Nephron (organoid): Measurements from ENCODE around the gene SAP30L.

Experiments
- H3K27ac Mint-ChIP-seq, 3 experiments: 2 replicates each; pipeline ENCODE4 v1.8.0; 2020; ENCODE audit warnings: mixed read lengths in 3 of 3, mild to moderate bottlenecking in 2 of 3, moderate library complexity in 1 of 3
- H3K27me3 Mint-ChIP-seq: 2 replicates; pipeline ENCODE4 v1.8.0; 2021; ENCODE audit warnings: low read depth, mild to moderate bottlenecking, moderate library complexity, mixed read lengths
- H3K36me3 Mint-ChIP-seq: 2 replicates; pipeline ENCODE4 v1.8.0; 2020; ENCODE audit warnings: low read depth, mixed read lengths
- H3K4me1 Mint-ChIP-seq: 2 replicates; pipeline ENCODE4 v1.8.0; 2020; ENCODE audit warnings: mixed read lengths
- H3K4me3 Mint-ChIP-seq, 3 experiments: 2 replicates each; pipeline ENCODE4 v1.8.0; 2020; ENCODE audit warnings: mild to moderate bottlenecking in 3 of 3, mixed read lengths in 3 of 3, moderate library complexity in 2 of 3
- H3K9me3 Mint-ChIP-seq: 2 replicates; pipeline ENCODE4 v1.8.0; 2020; ENCODE audit warnings: mixed read lengths
- TF ChIP-seq, protein P1 (sequence below), 3 experiments: fragments of 200-600 bp; sonication (generic); IDR thresholded peaks; one replicate each; pipeline ENCODE4 v1.5.0; 2021; ENCODE audit warnings: antibody characterized with exemption in 3 of 3; ENCODE audit not compliant: unreplicated experiment in 3 of 3

SAP30L gene

DNA sequence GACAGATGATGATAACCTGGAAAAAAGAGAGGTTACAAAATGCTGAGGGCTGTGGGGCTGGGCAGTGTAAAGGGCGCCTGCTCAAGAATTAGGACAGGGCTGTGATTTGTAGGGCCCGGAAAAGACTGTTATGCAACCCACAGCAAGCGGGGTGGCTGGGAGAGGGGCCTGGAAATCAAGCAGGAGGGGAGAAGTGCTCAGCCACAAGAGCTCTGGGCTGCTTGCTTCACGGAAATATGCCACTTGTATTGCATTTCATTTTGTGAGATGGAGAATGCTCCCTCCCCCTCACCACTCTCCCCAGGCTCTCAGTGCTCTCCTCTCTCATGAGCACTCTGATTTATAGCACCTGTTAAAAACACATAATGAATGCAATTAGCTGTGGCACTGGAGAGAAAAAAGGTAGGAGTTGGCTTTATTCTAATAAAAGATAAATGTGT, 40.6 kb downstream of the SAP30L start:
- no peak overlapping the region for H3K4me3 Mint-ChIP-seq
- peaks cover 96% of the 10 kb centered on the region for H3K27me3 Mint-ChIP-seq
- peaks cover 14% of the 10 kb centered on the region for H3K4me1 Mint-ChIP-seq
- no peak overlapping the region for H3K27ac Mint-ChIP-seq
- TF ChIP-seq, protein P1, sequence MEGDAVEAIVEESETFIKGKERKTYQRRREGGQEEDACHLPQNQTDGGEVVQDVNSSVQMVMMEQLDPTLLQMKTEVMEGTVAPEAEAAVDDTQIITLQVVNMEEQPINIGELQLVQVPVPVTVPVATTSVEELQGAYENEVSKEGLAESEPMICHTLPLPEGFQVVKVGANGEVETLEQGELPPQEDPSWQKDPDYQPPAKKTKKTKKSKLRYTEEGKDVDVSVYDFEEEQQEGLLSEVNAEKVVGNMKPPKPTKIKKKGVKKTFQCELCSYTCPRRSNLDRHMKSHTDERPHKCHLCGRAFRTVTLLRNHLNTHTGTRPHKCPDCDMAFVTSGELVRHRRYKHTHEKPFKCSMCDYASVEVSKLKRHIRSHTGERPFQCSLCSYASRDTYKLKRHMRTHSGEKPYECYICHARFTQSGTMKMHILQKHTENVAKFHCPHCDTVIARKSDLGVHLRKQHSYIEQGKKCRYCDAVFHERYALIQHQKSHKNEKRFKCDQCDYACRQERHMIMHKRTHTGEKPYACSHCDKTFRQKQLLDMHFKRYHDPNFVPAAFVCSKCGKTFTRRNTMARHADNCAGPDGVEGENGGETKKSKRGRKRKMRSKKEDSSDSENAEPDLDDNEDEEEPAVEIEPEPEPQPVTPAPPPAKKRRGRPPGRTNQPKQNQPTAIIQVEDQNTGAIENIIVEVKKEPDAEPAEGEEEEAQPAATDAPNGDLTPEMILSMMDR (IDR thresholded peaks at IDR 0.05; ENCODE audit: unreplicated experiment in 3 of 3) = no peak
- no peaks in the 10 kb centered on the region for H3K9me3 Mint-ChIP-seq
- H3K36me3 Mint-ChIP-seq = no peaks in the 10 kb centered on the region

DNA sequence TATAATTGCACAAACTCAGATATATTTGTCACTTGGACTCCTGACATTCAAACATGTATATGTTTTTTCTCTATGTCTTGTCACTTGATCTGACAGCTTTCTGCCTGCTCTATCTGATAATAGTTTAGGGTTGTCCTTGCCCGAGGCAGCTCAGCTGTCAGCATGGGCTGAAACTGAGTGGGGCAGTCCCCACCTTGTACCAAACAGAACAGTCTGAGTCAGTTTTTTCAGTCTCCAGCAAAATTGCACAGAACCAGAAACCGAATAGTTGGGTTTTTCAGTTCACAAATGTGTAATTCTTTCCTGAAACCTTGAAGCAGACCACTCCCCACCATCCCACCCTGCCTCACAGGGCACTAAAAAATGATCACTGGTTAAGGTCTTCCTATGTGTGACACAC, 41.7 kb downstream of the SAP30L start:
- Mint-ChIP-seq H3K4me3 (no peak overlapping the region), H3K4me1 (peaks cover 14% of the 10 kb centered on the region), H3K27ac (no peak overlapping the region), H3K27me3 (peaks cover 96% of the 10 kb centered on the region), H3K36me3 (no peaks in the 10 kb centered on the region), H3K9me3 (no peaks in the 10 kb centered on the region)
- TF ChIP-seq, protein P1 (IDR thresholded peaks at IDR 0.05; ENCODE audit: unreplicated experiment in 3 of 3) = no peak

DNA sequence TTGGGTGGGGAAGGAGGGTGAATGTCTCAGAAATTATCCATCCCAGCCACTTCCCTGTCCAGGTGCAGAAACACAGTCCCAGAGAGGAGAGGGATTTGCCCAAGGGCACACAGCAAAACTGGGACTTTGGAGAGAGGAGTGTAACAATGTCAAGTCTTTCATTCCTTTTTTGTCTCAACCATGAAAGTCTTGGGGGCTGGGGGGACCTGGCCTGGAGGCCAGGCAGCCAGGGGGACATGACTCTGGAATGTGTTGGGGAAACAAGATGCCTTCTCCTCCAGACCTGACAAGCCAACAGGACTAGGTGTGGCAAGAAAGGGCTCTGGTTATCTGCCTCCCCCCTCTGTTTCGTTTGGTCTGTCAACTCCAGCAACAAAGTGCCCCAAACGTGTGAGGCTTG, 46.1 kb downstream of the SAP30L start:
- H3K4me1 Mint-ChIP-seq = no peaks in the 10 kb centered on the region
- no peaks in the 10 kb centered on the region for H3K36me3 Mint-ChIP-seq
- TF ChIP-seq, protein P1 (IDR thresholded peaks at IDR 0.05; ENCODE audit: unreplicated experiment in 3 of 3) = no peak
- H3K9me3 Mint-ChIP-seq = no peaks in the 10 kb centered on the region
- H3K27me3 Mint-ChIP-seq = peaks cover 93% of the 10 kb centered on the region
- no peak overlapping the region for H3K27ac Mint-ChIP-seq
- no peak overlapping the region for H3K4me3 Mint-ChIP-seq

DNA sequence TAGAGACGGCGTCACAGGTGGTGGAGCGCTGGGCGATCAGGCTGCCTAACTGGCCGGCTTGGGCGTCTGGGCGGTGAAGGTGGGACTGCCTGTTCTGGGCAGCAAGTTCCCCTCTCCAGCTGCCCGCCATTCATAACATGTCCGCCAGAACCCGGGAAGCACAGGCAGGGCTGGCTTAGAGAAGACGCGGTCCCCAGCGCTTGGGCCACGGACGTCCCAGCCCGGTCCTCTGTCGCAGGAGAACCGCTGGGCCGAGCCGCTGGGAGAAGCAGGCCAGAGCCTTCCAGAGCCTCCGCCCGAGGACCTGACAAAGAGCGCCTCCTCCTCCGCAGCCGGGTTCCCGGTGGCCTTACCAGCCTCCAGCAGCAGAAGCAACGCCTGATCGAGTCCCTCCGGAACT, 47.5 kb downstream of the SAP30L start:
- Mint-ChIP-seq H3K4me3 (no peak overlapping the region), H3K4me1 (no peaks in the 10 kb centered on the region), H3K27ac (no peak overlapping the region), H3K36me3 (no peaks in the 10 kb centered on the region), H3K27me3 (peaks cover 79% of the 10 kb centered on the region), H3K9me3 (no peaks in the 10 kb centered on the region)
- TF ChIP-seq, protein P1 (IDR thresholded peaks at IDR 0.05; ENCODE audit: unreplicated experiment in 3 of 3) = no peak

DNA sequence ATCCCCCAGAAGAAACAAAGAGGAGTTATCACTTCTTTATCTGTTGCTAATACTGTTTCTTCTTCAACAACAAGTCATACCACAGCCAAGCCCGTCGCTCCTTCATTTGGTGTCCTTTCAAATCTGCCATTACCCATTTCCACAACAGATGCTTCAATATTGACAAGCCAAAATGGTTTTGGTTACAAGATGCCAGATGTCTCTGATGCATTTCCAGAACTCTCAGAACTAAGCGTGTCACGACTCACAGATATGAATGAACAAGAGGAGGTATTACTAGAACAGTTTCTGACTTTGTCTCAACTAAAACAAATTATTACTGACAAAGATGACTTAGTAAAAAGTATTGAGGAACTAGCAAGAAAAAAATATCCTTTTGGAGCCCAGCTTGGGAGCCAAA, 48.2 kb downstream of the SAP30L start:
- TF ChIP-seq, protein P1 (IDR thresholded peaks at IDR 0.05; ENCODE audit: unreplicated experiment in 3 of 3) = no peak
- Mint-ChIP-seq H3K4me3 (no peak overlapping the region), H3K4me1 (no peaks in the 10 kb centered on the region)

DNA sequence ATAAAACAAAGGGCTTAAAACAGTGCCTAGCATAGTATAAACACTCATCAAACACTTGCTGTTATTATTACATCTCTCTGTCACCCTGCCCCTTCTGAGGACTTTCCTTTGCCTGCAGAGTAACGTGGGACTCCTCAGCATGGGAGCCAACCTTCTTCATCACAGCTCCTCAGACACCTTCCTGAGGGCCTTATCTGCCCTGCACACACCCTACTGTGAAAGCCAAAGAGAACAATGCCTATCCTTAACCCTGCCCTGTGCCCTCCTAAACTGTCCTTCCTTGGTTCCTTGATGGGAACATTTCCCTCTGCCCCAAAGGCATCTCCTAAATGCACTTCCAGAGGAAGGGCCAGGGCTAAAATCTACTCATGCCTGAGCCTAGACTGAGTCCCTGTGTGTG, 52.8 kb downstream of the SAP30L start:
- Mint-ChIP-seq H3K36me3 (no peaks in the 10 kb centered on the region), H3K9me3 (no peaks in the 10 kb centered on the region), H3K27me3 (peaks cover 68% of the 10 kb centered on the region), H3K4me3 (no peak overlapping the region), H3K27ac (no peak overlapping the region), H3K4me1 (no peaks in the 10 kb centered on the region)
- TF ChIP-seq, protein P1 (IDR thresholded peaks at IDR 0.05; ENCODE audit: unreplicated experiment in 3 of 3) = no peak

More for the DNA sequence above, 48.2 kb downstream of the SAP30L start:
- H3K36me3 Mint-ChIP-seq = no peaks in the 10 kb centered on the region
- H3K27me3 Mint-ChIP-seq = peaks cover 82% of the 10 kb centered on the region
- H3K9me3 Mint-ChIP-seq = no peaks in the 10 kb centered on the region
- no peak overlapping the region for H3K27ac Mint-ChIP-seq
